ENCODE results near the gene STIM1.
"Not testable (repeated sequence)": the region's sequence is repeated elsewhere in the genome, so short reads cannot be mapped to it uniquely, and the experiment has no call there.

Gene STIM1

DNA sequence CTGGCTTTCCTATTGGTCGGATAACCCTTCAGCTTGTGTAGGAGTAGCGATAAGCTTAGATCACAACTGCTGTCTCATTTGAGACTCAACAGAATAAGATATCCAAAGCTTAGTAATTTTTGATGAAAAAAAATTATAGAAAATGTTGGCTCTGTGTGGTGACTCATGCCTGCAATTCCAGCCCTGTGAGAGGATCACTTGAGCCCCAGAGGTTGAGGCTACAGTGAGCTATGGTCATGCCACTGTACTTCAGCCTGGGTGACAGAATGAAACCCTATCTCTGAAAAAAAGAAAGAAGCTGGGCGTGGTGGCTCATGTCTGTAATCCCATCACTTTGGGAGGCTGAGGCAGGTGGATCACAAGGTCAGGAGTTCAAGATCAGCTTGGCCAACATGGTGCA is 183.5 kb downstream of the STIM1 start:
- DNase-seq = no peak

DNA sequence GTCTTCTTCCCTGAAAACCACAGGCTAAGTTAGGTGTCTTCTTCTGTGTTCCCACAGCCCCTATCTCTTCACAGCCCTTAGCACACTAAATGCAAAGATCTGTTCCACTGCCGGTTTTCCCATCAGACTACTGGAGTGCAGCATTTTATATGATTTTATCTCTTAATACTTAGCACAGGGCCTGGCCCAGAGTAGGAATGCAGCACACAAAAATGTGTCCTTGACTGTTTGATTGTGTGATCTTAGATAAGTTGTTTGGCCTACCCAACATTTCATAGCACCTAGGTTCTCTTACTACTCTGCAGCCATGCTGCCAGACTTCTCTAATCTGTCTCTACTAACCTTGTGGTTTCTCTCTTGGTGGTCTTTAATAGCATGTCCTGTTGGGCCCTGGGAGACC is 185.0 kb downstream of the STIM1 start:
- no peak for DNase-seq

GRCh38 chr11:4041731-4042391 is 186.4 kb downstream of the STIM1 start:
- no peak for DNase-seq

GRCh38 chr11:4044976-4045646 is 189.6 kb downstream of the STIM1 start:
- DNase-seq = no peak

- DNase-seq = no peak
Observed at GRCh38 chr11:4048340-4048739, 192.9 kb downstream of the STIM1 start.

GRCh38 chr11:4049006-4049405 is 193.5 kb downstream of the STIM1 start:
- no peak for DNase-seq

- no peak for DNase-seq
Observed at GRCh38 chr11:4050138-4050537, 194.7 kb downstream of the STIM1 start.

DNA sequence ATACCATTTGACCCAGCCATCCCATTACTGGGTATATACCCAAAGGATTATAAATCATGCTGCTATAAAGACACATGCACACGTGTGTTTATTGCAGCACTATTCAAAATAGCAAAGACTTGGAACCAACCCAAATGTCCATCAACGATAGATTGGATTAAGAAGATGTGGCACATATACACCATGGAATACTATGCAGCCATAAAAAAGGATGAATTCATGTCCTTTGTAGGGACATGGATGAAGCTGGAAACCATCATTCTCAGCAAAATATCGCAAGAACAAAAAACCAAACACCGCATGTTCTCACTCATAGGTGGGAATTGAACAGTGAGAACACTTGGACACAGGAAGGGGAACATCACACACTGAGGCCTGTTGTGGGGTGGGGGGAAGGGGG is 197.7 kb downstream of the STIM1 start:
- not testable (repeated sequence) for DNase-seq

DNA sequence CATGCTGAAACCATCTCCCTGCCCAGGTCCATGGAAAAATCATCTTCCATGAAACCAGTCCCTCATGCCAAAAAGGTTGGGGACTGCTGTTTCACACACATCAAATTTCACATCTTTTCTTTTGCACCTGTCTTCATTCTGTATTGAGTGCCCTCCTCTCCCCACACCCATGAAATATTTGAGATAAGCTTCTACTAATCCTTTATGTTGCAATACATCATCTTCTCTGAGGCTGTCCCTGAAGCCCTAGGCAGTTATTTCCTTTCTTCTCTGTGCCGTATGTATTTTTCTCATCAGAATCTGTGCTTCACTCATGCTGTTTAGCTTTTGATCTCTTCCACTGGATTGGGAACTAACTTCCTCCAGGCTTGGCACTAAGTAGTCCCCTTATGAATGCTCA is 199.2 kb downstream of the STIM1 start:
- no peak for DNase-seq

- DNase-seq = no peak
Observed at GRCh38 chr11:4059424-4059823, 204.0 kb downstream of the STIM1 start.

GRCh38 chr11:4060182-4060923 is 204.9 kb downstream of the STIM1 start:
- no peak for DNase-seq

DNA sequence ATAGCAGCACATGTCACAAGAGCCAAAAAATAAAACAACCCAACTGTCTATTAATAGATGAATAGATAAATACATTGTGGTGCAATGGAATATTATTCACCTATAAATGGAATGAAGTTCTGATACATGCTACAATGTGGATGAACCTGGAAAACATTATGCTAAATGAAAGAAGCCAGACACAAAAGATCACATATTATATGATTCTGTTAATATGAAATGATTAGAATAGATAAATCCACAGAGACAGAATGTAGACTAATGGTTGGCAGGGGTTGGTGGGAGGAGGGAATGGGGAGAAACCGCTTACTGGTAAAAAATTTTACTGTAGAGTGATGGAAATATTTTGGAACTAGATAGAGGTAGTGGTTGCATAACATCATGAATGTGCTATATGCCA is 206.2 kb downstream of the STIM1 start:
- DNase-seq = no peak

- no peak for DNase-seq
Observed at GRCh38 chr11:4063348-4063747, 207.9 kb downstream of the STIM1 start.

DNA sequence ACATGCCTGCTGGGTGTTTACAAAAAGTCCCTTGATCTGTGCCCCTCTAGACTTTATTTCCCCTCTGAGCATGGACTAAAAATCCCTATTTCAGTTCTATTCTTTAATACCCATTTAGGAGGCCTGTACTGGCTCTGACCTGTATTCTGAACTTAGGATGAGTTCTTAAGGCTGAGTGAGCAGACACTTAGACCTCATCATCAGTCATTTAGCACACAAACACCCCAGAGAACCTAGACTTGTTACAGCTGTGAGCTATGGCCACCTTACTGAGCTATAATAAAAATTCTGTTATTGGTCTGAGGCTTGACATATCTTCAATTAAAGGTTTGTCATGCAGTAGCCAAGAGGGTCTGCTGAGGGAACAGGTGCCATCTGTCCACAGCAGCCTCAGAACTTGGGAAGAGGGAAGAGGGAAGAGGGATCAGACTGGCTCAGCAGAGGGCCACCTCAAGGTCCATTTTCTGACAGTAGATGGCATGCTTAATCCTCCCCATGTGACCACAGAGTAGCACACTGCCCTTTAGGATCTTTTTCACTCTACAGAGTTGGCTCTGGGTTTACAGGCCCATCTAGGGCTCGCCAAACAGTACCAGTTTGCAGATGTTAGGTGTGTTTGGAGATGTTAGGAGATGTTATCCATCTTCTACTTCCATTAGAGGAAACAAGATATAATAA is 209.0 kb downstream of the STIM1 start:
- DNase-seq = no peak

GRCh38 chr11:4065086-4065485 is 209.6 kb downstream of the STIM1 start:
- DNase-seq = no peak

DNA sequence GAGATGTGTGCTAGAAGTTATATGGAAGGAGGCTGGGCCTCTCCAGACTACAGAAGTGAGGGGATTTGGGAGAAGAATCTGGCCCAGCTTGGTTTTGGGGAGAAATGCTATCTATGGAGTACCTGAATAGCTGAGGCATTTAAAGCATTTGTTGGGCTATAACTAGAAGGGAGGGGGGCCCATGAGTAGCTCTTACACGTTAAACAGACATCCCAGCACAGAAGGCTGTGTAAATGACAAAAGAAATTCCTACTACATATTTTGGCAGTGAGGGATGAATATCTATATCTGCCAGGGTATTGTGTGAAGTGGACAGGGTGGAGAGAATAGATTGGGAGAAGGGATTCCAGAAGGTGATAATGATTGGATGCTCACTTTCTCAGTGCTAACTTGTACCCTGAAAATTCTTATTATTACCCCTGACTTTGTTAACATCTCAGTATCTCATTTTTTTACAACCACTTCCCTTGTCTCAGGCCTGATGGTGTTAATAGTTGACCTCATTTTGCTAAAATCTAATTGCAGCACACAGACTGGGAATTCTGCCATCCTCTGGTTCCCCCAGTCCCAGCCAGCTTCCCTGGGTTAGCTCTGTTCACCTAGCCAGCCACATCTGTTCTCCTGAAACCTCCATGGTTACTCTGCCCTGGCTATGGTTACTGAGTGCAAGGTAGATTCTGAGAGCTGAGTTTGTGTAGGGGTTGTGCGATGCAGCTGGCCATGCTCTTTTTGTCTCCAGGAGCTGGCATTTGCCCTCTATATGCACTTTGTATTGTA is 210.3 kb downstream of the STIM1 start:
- DNase-seq = peak; percentile 22

- no peak for DNase-seq
Observed at GRCh38 chr11:4066910-4067309, 211.4 kb downstream of the STIM1 start.

- no peak for DNase-seq
Observed at GRCh38 chr11:4068962-4069361, 213.5 kb downstream of the STIM1 start.

GRCh38 chr11:4071325-4071724 is 215.9 kb downstream of the STIM1 start:
- DNase-seq = no peak

DNA sequence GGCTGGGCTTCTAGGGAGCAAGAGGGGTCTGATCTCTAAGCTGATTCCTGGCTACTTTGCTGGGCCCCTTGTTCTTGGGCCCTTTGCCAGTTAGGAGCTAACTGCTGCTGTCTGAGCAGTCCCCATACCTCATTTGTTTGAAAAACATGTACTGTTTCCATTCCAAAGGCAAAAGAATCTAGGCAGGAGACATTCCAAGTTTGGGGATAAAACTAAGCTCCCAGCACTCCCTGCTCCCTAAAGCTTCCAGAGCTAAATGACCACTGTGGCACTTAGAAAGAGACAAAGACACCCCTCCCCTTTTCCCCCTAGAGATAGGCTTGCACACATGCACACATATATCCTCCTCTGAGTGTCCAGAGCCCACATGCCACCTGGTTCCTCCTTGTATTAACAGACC is 216.4 kb downstream of the STIM1 start:
- DNase-seq = no peak

GRCh38 chr11:4072668-4073285 is 217.3 kb downstream of the STIM1 start:
- peak; percentile 74 for DNase-seq

DNA sequence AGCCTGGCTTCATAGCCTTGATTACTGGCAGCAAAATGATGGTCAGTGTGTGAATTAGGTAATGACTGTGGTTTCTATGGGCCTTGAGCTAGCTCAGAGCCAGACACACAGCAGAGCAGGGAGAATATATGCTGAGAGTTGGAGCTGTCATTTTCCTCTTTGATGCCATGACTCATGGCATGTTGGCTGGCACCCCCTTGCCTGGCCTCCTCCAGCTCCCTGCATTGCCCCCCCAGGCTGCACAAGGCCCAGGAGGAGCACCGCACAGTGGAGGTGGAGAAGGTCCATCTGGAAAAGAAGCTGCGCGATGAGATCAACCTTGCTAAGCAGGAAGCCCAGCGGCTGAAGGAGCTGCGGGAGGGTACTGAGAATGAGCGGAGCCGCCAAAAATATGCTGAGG is 218.8 kb downstream of the STIM1 start:
- no peak for DNase-seq

Measured in fibroblast of skin of right quadriceps (primary cell).